Trophoblast cell (in vitro differentiated cells and primary cell): ENCODE results near the gene TENM3.
A peak's percentile ranks its signal among the peaks of the same experiment; 100 is the strongest.

ENCODE experiments used
- DNase-seq, 2 donors: peaks; one replicate each; pipeline ENCODE4 v3.0.0-alpha.2; 2016
- H2AFZ ChIP-seq: 2 replicates; pipeline ENCODE4 v1.6.1; 2013; ENCODE audit warnings: low read length, moderate library complexity, mild to moderate bottlenecking; ENCODE audit not compliant: insufficient read depth, poor library complexity
- H2AK5ac ChIP-seq: 2 replicates; pipeline ENCODE4 v1.6.1; 2013; ENCODE audit warnings: mild to moderate bottlenecking, low read length
- H2BK120ac ChIP-seq: 2 replicates; pipeline ENCODE4 v1.6.1; 2013; ENCODE audit warnings: low read length, mild to moderate bottlenecking, moderate library complexity; ENCODE audit not compliant: insufficient read depth, poor library complexity
- H2BK12ac ChIP-seq: 2 replicates; pipeline ENCODE4 v1.6.1; 2013; ENCODE audit warnings: mild to moderate bottlenecking, low read length, moderate library complexity
- H2BK5ac ChIP-seq: 2 replicates; pipeline ENCODE4 v1.6.1; 2013; ENCODE audit warnings: low read length, low read depth, moderate library complexity, mild to moderate bottlenecking; ENCODE audit not compliant: poor library complexity
- H3K14ac ChIP-seq: 2 replicates; pipeline ENCODE4 v1.6.1; 2013; ENCODE audit warnings: mild to moderate bottlenecking, low read length
- H3K18ac ChIP-seq: 2 replicates; pipeline ENCODE4 v1.6.1; 2013; ENCODE audit warnings: mild to moderate bottlenecking, low read length
- H3K23ac ChIP-seq: 2 replicates; pipeline ENCODE4 v1.6.1; 2013; ENCODE audit warnings: low read length
- H3K27ac ChIP-seq: 2 replicates; pipeline ENCODE4 v1.5.1; 2013; ENCODE audit warnings: low read depth, mild to moderate bottlenecking, inconsistent platforms, low read length, moderate library complexity
- H3K27me3 ChIP-seq: 2 replicates; pipeline ENCODE4 v1.6.1; 2013; ENCODE audit warnings: inconsistent platforms, mild to moderate bottlenecking, low read length, moderate library complexity; ENCODE audit not compliant: insufficient read depth
- H3K36me3 ChIP-seq, 2 experiments: 1 replicate in 1 of 2; 2 replicates in 1 of 2; pipeline ENCODE4 v1.6.1; 2013; ENCODE audit warnings: low read length in 2 of 2, mild to moderate bottlenecking in 2 of 2, moderate library complexity in 1 of 2; ENCODE audit not compliant: insufficient read depth in 2 of 2, control insufficient read depth in 1 of 2
- H3K4ac ChIP-seq: 2 replicates; pipeline ENCODE4 v1.6.1; 2013; ENCODE audit warnings: low read depth, mild to moderate bottlenecking, low read length, moderate library complexity
- H3K4me1 ChIP-seq, 2 experiments: 1 replicate in 1 of 2; 2 replicates in 1 of 2; pipeline ENCODE4 v1.6.1; 2013; ENCODE audit warnings: low read length in 2 of 2, mild to moderate bottlenecking in 2 of 2, moderate library complexity in 1 of 2; ENCODE audit not compliant: insufficient read depth in 2 of 2, control insufficient read depth in 1 of 2
- H3K4me2 ChIP-seq: 2 replicates; pipeline ENCODE4 v1.6.1; 2013; ENCODE audit warnings: inconsistent platforms, mild to moderate bottlenecking, low read length, moderate library complexity
- H3K4me3 ChIP-seq: 2 replicates; pipeline ENCODE4 v1.5.1; 2013; ENCODE audit warnings: mild to moderate bottlenecking, low read depth, low read length, inconsistent platforms
- H3K79me1 ChIP-seq: one replicate; pipeline ENCODE4 v1.6.1; 2013; ENCODE audit warnings: low read length
- H3K79me2 ChIP-seq: 2 replicates; pipeline ENCODE4 v1.6.1; 2013; ENCODE audit warnings: low read length, mild to moderate bottlenecking; ENCODE audit not compliant: control insufficient read depth, insufficient read depth, poor library complexity
- H3K9ac ChIP-seq: 2 replicates; pipeline ENCODE4 v1.6.1; 2013; ENCODE audit warnings: mild to moderate bottlenecking, low read length
- H3K9me3 ChIP-seq: 2 replicates; pipeline ENCODE4 v1.6.1; 2013; ENCODE audit warnings: low read depth, mild to moderate bottlenecking, control low read depth, inconsistent platforms, low read length; ENCODE audit not compliant: insufficient read depth
- H4K12ac ChIP-seq: 2 replicates; pipeline ENCODE4 v1.6.1; 2013; ENCODE audit warnings: low read depth, mild to moderate bottlenecking, low read length, moderate library complexity
- H4K8ac ChIP-seq: 2 replicates; pipeline ENCODE4 v1.6.1; 2013; ENCODE audit warnings: low read depth, mild to moderate bottlenecking, low read length, moderate library complexity
- H4K91ac ChIP-seq: one replicate; pipeline ENCODE4 v1.6.1; 2013; ENCODE audit warnings: low read depth, mild to moderate bottlenecking, low read length, moderate library complexity
- WGBS: extraction: QIAGEN DNeasy Blood & Tissue Kit; methylation state at CpG from one replicate; pipeline ENCODE4 v1.1.7; 2013; ENCODE audit warnings: missing lambda C conversion rate; ENCODE audit not compliant: insufficient read length, insufficient coverage; ENCODE audit errors: extremely low coverage; 5-methylcytosine and 5-hydroxymethylcytosine counted together

The TENM3 gene

DNA sequence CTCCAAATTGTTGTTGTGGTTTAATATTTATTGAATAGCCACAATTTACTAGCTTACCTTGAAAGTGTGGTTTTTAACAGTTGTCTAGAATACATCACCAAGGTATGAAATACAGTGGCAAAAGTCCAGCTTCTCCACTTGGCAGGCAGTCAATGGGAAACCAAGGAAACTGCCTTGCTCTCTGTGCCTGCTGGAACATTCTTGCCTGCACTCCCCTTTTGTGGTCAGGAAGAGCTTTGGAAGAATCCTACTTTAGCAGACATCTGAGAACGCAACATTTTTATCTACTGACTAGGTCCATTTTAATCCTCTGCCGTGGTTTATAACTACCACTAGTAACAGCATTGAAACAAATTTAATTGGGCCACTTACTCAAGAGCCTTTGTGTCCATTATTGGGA, 64.5 kb downstream of the TENM3 start:
- no peak overlapping the region for H3K4ac ChIP-seq
- no peak overlapping the region for H3K23ac ChIP-seq

DNA sequence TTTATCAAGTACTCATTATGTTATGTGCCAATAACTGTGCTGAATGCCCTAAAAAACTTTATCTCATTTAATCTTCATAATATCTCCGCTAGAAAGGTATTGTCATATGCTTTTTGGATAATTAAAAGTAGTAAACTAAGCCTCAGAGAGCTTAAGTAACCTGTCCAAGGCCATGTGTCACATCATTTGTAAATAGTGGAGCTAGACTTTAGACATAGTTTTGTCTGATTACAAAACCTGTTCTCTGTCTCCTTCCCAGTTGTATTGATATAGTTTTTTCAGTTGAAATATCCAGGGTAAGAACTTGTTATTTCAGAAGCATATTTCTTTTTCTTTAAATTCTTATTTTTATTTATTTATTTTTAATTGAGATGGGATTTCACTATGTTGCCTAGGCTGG, 66.7 kb downstream of the TENM3 start:
- Histone ChIP-seq H2BK120ac (no peak overlapping the region), H4K12ac (no peak overlapping the region), H3K79me2 (no peaks in the 10 kb centered on the region), H3K36me3 (peaks cover 0 to 7% of the 10 kb centered on the region in 2 experiments), H4K8ac (no peak overlapping the region), H3K4me1 (peaks cover 0 to 4% of the 10 kb centered on the region in 2 experiments), H3K9ac (no peak overlapping the region), H3K9me3 (peaks cover 3% of the 10 kb centered on the region), H2AFZ (no peak overlapping the region), H2AK5ac (no peak overlapping the region), H3K4me3 (no peak overlapping the region), H3K14ac (no peak overlapping the region), H3K4ac (no peak overlapping the region), H3K79me1 (no peaks in the 10 kb centered on the region), H2BK5ac (no peak overlapping the region), H2BK12ac (no peak overlapping the region), H4K91ac (no peak overlapping the region), H3K27ac (no peak overlapping the region), H3K4me2 (no peak overlapping the region), H3K23ac (no peak overlapping the region), H3K27me3 (no peaks in the 10 kb centered on the region), H3K18ac (no peak overlapping the region)
- WGBS = no CpG with 5 or more reads among the region's 1 CpG
- DNase-seq = peak in 1 of 2 donors; percentile 45

More for the DNA sequence above, 64.5 kb downstream of the TENM3 start:
- Histone ChIP-seq H4K8ac (no peak overlapping the region), H3K4me2 (no peak overlapping the region), H3K4me1 (peaks cover 0 to 4% of the 10 kb centered on the region in 2 experiments), H3K27ac (no peak overlapping the region), H3K9ac (no peak overlapping the region), H4K12ac (no peak overlapping the region), H3K27me3 (no peaks in the 10 kb centered on the region), H3K4me3 (no peak overlapping the region), H2BK120ac (no peak overlapping the region), H3K9me3 (peaks cover 3% of the 10 kb centered on the region), H2AK5ac (no peak overlapping the region), H3K36me3 (peaks cover 0 to 7% of the 10 kb centered on the region in 2 experiments), H2BK5ac (no peak overlapping the region), H3K79me2 (no peaks in the 10 kb centered on the region), H2AFZ (no peak overlapping the region), H4K91ac (no peak overlapping the region), H2BK12ac (no peak overlapping the region), H3K14ac (no peak overlapping the region), H3K18ac (no peak overlapping the region), H3K79me1 (no peaks in the 10 kb centered on the region)
- no peak for DNase-seq
- no CpG with 5 or more reads among the region's 2 CpGs for WGBS

DNA sequence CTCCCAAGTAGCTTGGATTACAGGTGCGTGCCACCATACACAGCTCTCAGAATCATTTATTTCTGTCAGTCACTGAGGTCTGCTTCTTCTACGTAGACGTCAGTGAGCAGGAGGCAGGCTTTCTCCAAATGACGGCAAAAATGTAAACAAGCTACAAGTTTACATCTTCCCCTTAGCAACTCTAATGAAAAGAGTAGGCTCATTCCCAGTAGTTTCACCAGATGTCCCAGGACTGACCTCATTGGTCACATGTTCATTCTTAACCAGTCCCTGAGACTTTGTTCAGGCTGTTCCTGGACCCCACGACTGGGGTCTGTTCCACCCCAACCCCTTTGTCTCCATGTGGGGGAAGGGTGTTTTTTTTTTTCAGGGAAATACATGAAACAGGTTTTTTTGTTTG, 67.1 kb downstream of the TENM3 start:
- Histone ChIP-seq H2BK12ac (no peak overlapping the region), H3K4me1 (peaks cover 0 to 4% of the 10 kb centered on the region in 2 experiments), H3K4me2 (no peak overlapping the region), H4K12ac (no peak overlapping the region), H3K9ac (no peak overlapping the region), H2BK5ac (no peak overlapping the region), H3K23ac (no peak overlapping the region), H3K4me3 (no peak overlapping the region), H2BK120ac (no peak overlapping the region), H3K36me3 (peaks cover 0 to 7% of the 10 kb centered on the region in 2 experiments), H3K9me3 (peaks cover 3% of the 10 kb centered on the region), H3K79me1 (no peaks in the 10 kb centered on the region), H4K91ac (no peak overlapping the region), H3K27me3 (no peaks in the 10 kb centered on the region), H2AFZ (no peak overlapping the region), H3K14ac (no peak overlapping the region), H2AK5ac (no peak overlapping the region), H3K18ac (no peak overlapping the region), H4K8ac (no peak overlapping the region), H3K4ac (no peak overlapping the region), H3K79me2 (no peaks in the 10 kb centered on the region), H3K27ac (no peak overlapping the region)
- DNase-seq = peak; percentile 42 to 81
- no CpG with 5 or more reads among the region's 5 CpGs for WGBS

DNA sequence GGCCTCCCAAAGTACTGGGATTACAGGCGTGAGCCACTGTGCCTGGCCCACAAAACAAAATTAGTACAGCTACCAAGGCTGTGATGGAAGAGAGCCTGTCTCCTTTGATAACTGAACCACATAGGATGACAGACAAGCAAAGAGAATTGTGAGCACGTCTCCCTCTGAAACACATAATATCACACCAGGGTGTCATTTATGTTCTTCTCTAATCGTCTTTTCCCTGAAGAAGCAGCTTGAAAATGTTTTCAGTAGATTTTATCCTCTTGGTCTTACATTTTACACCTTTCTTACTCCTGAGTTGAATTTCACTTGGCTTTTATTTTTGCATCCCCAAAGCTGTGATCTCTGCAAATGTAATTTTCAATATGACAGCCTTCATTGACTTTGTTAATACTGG, 67.8 kb downstream of the TENM3 start:
- no peak overlapping the region for H3K14ac ChIP-seq
- no peak overlapping the region for H3K18ac ChIP-seq
- no peaks in the 10 kb centered on the region for H3K27me3 ChIP-seq
- no peaks in the 10 kb centered on the region for H3K4me1 ChIP-seq
- no peak overlapping the region for H3K23ac ChIP-seq
- H3K9ac ChIP-seq = no peak overlapping the region
- H2BK12ac ChIP-seq = no peak overlapping the region
- no peak overlapping the region for H2BK120ac ChIP-seq
- H4K12ac ChIP-seq = no peak overlapping the region
- no peak overlapping the region for H3K4me2 ChIP-seq
- H3K36me3 ChIP-seq = peaks cover 0 to 2% of the 10 kb centered on the region in 2 experiments
- no peaks in the 10 kb centered on the region for H3K79me2 ChIP-seq
- no peaks in the 10 kb centered on the region for H3K79me1 ChIP-seq
- no peak overlapping the region for H2AFZ ChIP-seq
- no peak overlapping the region for H2AK5ac ChIP-seq
- no peak overlapping the region for H4K91ac ChIP-seq
- no peak overlapping the region for H3K4me3 ChIP-seq
- no peak overlapping the region for H3K27ac ChIP-seq
- H3K4ac ChIP-seq = no peak overlapping the region
- no CpG with 5 or more reads among the region's 3 CpGs for WGBS
- DNase-seq = no peak
- no peak overlapping the region for H4K8ac ChIP-seq
- peaks cover 2% of the 10 kb centered on the region for H3K9me3 ChIP-seq
- no peak overlapping the region for H2BK5ac ChIP-seq
